Femur (tissue), 1 donor: ENCODE results near the gene C10orf71.

Experiments used
- DNase-seq: peaks from one replicate; pipeline ENCODE4 v3.0.0-alpha.2; 2017

Gene C10orf71, protein sequence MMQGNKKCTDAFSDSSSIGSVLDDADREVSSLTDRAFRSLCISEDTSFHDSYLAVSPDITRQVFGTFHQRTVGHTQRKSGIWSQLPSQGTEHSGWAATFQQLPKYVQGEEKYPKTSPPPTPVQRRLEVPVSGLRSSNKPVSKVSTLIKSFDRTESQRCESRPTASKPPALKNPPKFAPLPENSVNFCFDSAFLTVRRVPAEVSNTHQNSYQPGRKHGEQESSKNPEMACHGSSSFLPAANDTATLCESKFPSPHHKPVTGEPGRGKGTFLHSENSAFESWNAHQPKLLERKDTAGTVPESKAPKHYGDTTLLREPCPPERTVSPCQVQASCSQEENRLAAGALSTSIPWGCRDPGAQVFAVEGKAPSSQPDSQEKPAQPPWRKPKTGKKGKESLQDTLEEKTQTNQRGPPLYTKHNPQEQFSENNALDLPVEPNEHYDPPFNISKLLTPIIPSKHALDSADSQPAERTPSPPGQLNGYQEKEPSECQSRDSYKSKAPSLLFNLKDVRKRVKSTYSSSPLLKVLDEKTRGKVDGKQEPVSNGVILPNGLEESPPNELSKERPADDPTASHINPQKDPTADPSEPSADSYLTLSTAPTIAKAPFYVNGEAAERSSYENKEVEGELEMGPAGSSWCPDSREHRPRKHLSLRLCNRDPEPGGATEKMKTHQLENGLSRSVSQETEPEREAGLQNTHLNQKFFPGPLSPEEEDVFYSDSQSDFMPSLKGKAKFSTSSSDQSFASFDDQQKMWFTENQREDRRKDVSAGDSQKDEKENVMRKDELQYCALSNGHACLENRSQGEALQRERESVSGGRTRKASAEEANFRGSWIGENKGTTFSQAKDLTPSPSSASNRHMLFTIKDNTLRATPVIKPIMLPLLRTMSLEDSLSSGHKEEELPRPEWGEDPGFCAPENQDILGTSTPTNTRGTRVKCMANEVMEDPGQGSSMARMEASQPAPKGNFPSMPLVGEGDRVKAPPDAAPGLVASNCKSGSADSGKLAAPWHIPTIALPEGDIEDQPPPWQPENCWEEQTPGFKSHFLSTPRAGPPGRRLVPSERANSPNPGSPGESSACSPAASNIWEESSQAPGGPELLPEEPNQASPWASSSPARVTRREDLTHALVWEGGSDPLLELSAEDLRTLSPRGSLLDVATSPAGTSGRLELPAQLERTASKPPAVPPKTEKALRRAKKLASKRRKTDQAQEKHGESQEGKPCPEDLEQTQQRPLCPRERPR (N-terminal part only)

DNA sequence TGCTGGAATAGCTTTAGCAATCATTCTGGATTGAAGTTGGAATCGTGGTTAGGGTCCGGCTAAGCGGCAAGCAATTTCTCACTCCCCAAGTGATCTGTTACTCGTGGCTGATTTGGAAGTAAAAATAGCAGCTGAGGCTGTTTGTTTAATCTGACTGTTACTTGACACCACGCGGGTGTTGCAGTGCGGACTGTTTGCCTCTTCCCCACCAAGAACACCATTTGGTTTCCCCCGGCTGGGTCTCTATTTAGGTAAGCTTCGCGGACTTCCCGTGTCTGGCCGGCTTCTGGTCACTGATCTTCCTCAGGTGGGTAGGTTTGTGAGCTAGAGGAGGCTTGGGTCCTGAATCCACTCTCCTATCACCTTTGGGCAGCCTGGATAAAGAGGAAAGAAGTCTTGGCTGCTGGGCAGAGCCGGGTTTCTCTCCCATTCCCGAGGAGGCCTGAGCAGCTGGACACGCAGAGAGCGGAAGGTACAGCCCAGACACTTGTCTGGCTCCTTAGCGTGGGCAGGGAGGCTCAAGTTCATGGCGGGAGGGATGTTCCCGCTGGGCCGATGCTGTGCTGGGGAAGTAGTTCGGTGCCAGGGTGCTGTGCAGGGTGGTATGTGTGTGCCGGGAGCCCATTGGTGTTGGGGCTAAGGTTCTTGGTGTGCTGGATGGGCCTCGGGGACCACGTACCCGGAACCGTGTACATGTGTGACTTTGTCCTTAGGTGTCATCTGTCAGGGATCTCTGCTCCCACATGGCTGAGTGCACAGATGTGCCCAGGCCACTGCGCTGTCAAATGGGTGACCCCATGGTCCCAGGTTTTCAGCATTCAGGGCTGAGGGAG lies at the start of gene C10orf71:
Gene C10orf71, plus strand, starts transcription at position 188 of the 833 bp plus-strand sequence. CDS start 23,376 bp downstream, outside the sequence.
- peak; percentile 51 for DNase-seq

- no peak for DNase-seq
Observed at GRCh38 chr10:49252313-49253034, 46.5 kb upstream of the C10orf71 start.

GRCh38 chr10:49253340-49253906 lies 45.5 kb upstream of the C10orf71 start:
- no peak for DNase-seq

DNA sequence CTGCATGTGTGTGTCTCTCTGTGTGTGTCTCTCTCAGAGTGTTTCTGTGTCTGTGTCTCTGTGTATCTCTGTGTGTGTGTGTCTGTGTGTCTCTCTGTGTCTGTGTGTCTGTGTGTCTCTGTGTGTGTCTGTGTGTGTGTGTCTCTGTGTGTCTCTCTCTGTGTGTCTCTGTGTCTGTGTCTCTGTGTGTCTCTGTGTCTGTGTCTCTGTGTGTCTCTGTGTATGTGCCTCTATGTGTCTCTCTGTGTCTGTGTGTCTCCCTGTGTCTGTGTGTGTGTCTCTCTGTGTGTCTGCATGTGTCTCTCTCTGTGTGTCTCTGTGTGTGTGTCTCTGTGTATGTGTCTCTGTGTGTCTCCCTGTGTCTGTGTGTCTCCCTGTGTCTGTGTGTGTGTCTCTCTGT lies 44.8 kb upstream of the C10orf71 start:
- no peak for DNase-seq

- no peak for DNase-seq
Observed at GRCh38 chr10:49254556-49255318, 44.2 kb upstream of the C10orf71 start.

- no peak for DNase-seq
Observed at GRCh38 chr10:49255883-49256282, 43.1 kb upstream of the C10orf71 start.

- no peak for DNase-seq
Observed at GRCh38 chr10:49257154-49257553, 41.8 kb upstream of the C10orf71 start.

DNA sequence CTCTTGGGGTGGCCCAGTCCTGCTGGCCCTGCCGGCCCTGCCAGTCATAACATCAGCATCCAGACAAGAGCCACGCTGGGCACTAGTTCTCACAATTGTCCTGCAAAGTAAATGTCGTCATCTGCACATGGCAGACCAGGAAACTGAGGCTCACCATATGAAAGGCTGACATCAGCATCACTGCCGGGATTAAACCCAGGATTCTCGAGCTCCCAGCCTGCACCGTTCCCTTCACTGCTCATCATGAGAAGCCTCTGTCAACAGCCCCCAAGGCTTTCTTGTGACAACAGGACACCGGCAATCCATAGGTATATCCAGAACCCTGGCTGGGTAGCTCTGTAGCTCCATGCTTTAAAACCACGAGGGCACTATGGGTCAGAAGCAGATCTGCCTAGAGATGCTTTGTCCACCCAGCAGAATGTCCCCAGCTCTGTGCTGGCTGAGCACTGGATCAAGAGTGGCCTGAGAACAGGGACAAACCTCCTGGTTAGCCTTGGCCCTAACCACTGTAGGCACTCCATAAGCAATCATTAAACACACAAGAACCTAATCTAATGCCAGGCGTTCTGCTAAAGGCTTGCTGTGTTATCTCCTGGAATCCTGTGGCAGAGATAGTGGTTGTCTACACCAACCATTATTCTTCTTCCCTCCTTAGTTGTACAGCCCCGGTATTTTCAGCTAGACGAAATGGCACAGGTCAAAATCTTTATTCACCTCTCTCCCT lies 41.2 kb upstream of the C10orf71 start:
- DNase-seq = no peak

GRCh38 chr10:49258350-49258683 lies 40.7 kb upstream of the C10orf71 start:
- no peak for DNase-seq

DNA sequence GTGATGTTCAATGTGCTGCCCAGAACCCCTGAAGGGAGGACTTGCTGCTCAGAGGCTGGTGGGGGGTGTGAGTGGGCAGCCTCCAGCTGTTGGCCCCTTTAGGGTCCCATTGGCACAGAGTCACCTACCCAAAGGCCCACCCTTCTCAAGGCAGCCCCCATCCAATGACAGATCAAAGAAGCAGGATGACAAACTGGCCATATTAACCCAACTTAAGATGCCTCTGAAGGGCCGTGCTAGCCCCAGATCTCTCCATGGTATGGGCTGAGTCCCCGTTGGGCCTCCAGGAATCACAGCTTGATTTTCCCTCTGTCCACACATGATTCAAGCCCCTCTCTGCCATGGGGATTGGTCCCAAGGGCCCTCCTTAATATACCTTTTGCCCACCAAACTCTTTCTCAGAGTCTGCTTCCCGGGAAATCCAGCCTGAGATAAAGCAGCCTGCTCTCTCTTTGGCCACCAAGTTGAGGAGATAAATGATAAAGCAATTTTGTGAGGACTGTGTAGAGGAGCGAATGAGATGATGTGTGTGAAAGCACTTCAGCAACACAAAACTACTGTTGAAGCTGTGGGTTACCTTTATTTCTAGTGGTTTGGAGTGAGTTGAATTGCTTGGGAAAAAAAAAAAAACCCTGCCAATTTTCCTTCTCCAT lies 38.2 kb upstream of the C10orf71 start:
- DNase-seq = no peak

DNA sequence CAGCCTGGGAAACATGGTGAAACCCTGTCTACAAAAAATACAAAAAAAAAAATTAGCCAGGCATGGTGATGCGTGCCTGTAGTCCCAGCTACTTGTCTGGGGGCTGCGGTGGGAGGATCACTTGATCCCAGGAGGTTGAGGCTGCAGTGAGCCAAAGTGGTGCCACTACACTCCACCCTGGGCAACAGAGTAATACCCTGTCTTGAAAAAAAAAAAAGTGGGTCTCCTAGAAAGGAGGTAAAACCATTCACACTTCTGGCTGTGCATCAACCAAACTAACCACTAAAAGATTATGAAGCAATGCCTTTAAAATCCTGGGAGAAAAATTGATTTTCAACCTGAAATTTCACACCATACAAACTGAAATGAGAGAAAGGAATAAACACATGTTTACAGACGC lies 35.4 kb upstream of the C10orf71 start:
- no peak for DNase-seq

- DNase-seq = no peak
Observed at GRCh38 chr10:49264177-49264677, 34.7 kb upstream of the C10orf71 start.

GRCh38 chr10:49265885-49266284 lies 33.1 kb upstream of the C10orf71 start:
- DNase-seq = no peak

DNA sequence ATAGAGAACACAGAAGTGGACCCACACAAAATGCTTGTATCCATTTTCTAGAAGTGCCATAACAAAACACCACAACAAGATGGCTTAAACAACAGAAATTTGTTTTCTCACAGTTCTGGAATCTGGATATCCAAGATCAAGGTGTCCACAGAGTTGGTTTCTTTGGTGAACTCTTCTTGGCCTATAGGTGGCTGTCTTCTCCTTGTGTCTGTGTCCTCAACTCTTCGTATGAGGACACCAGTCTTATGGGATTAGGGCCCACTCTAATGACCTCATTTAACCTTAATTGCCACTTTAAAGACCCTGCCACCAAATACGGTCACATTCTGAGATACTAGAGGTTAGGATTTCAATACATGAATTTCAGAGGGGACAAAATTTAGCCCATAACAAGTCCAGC lies 30.8 kb upstream of the C10orf71 start:
- DNase-seq = no peak

- DNase-seq = no peak
Observed at GRCh38 chr10:49269523-49269922, 29.4 kb upstream of the C10orf71 start.

DNA sequence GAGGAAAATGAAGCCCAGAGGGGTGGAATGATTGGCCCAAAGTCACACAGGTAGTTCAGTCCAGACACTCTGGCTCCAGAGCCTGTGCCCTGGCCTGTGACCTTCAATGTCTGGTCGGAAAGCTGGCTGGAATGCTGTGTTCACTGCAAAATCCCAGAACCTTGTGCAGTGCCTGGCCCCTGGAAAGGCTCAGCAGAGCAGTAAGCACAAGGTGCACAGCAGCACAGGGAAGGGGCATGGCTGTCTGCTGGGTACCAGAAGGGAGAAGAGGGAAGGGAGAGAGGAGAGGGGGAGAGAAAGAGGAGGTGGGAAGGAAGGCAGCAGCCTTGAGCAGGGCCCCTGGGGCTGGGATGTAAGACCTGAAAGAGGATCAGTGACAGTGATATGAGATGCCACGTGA lies 28.4 kb upstream of the C10orf71 start:
- no peak for DNase-seq

DNA sequence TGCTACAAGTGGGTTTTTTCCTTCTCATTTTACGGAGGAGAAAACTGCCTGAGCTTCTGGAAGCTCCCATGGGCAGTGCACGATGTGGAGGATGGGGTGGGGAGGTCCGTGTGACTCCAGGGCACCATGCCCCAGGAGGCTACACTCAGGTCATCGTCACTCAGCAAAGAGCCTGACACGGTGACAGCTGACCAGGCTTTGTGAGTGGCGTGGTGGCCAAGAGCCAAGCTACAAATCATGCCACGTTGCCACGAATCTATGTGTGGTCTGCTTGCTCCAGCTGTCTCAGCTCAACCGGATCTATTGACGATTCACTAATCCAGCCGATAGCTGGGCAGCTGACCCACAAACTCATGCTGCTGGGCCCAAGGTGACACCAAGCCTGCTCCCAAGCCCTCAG lies 27.6 kb upstream of the C10orf71 start:
- peak; percentile 58 for DNase-seq

DNA sequence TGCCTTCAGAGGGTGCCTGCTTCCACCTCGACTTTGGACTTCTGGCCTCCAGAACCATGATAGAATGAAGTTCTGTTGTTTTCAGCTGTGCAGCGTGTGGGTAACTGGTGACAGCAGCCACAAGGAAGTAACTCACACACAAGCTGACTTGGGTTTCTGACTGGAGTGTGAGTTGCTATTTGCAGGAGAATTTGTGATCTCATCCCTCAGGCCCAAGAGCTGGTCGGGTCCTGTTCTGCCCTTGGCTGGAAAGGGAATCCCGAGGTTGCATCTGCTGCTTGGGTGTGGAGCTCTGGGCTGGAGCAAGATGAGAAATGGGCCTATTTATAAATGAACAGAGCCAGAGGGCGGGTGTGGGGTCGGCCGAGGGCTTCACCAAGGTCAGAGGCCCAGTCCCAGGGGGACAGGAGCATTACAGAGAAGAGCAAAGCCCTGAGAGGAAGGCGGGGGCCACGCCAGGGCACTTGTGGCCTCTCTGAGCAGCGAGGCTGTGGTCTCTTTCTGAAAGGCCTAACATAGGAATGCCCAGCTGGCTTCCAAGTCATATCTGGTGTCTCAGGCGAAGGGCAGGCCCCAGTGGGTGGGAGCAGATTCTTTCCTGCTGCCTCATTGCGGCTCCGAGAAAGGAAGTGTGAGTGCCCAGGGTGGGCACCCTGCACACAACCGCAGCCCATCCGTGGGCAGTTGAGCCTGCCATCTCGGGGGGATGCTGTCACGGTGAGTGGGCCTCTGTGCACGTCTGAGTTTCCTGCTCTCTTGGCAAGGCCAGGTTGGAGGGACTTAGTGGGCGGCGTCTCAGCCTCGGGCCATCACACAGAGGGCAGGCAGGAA lies 26.5 kb upstream of the C10orf71 start:
- peak; percentile 66 for DNase-seq
